ENCODE results near the gene PCP4. TPM values are rescaled to one million over a fixed set of nuclear protein-coding genes. Genes with fewer than 3 reads are reported as not detected.

The PCP4 gene
- total RNA-seq, 5 donors from 2014 or later (not counting 1 experiment from before 2014, with no cell fraction given) = not detected

DNA sequence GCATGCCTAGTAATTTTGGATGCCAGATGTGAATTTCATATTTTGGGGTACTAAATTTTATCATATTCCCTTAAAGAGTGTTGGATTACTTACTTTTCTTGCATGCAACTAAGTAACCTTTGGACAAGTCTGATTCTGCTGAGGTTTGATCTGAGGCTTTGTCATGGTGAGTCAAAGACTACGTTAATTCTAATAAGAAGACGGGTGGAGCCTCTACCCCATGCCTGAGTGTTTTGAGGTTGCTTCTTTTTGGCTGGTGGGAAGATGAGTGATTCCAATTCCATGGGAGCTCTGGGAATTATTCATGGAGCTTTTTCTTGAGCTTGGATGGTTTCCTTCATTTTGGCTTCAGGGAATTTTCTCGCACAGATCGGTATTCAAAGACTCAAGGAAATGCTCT lies 11.6 kb upstream of the PCP4 start:
- no peaks in the 10 kb centered on the region for H3K27me3 Mint-ChIP-seq
- DNase-seq (no peak), ATAC-seq (replicated peaks in 1 of 4) (no peak)
- peaks cover 4 to 13% (median 13%) of the 10 kb centered on the region in 3 donors for H3K9me3 Mint-ChIP-seq
- 80% methylated on average over 1 of the region's 4 CpGs for WGBS (ENCODE audit: insufficient coverage)
- Histone ChIP-seq H3K4me1 (ENCODE audit: control insufficient read depth in 1 of 2, extremely low read depth in 1 of 2, insufficient read depth in 2 of 2, low read length in 2 of 2) (no peaks in the 10 kb centered on the region), H3K27ac (ENCODE audit: low read length) (no peak overlapping the region), H3K9me3 (no peaks in the 10 kb centered on the region), H3K36me3 (ENCODE audit: control insufficient read depth in 2 of 2, extremely low read depth in 1 of 2, insufficient read depth in 1 of 2, low read length in 1 of 2) (no peaks in the 10 kb centered on the region), H3K27me3 (replicated peaks in 1 of 2; ENCODE audit: control insufficient read depth in 2 of 2, extremely low read depth in 1 of 2, insufficient read depth in 2 of 2, low read length in 1 of 2) (peaks cover 0 to 3% of the 10 kb centered on the region in 2 experiments), H3K4me3 (ENCODE audit: control insufficient read depth in 1 of 2, extremely low read depth in 1 of 2, low read length in 1 of 2) (no peak overlapping the region)
- no peak overlapping the region for H3K27ac Mint-ChIP-seq
- no peaks in the 10 kb centered on the region for H3K36me3 Mint-ChIP-seq
- ChIA-PET CTCF (no interaction called here), POLR2A (no interaction called here)
- no peaks in the 10 kb centered on the region for H3K4me1 Mint-ChIP-seq
- H3K4me3 Mint-ChIP-seq = no peak overlapping the region

DNA sequence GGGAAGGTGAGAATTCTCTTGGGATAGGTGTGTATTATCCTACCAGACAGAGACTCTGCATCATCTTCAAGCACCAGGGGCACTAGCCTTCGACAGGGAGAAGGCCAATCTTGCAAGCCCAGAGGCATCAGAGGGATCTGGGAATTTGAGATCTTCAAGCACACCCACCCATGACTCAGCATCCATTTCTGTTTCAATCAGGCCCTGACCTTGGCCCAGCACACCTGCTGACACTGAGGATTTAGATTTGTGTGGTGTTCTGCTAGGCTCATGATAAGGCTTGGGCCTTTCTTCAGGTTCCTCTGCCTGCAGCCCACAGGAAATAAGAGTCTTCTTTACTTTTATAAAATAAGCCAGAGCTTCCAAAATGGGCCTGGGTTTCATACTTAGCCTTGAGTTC lies 6.6 kb upstream of the PCP4 start:
- Histone ChIP-seq H3K9me3 (no peaks in the 10 kb centered on the region), H3K27ac (ENCODE audit: low read length) (no peak overlapping the region), H3K36me3 (ENCODE audit: control insufficient read depth in 2 of 2, extremely low read depth in 1 of 2, insufficient read depth in 1 of 2, low read length in 1 of 2) (no peaks in the 10 kb centered on the region), H3K4me3 (ENCODE audit: control insufficient read depth in 1 of 2, extremely low read depth in 1 of 2, low read length in 1 of 2) (no peak overlapping the region), H3K4me1 (ENCODE audit: control insufficient read depth in 1 of 2, extremely low read depth in 1 of 2, insufficient read depth in 2 of 2, low read length in 2 of 2) (no peaks in the 10 kb centered on the region), H3K27me3 (replicated peaks in 1 of 2; ENCODE audit: control insufficient read depth in 2 of 2, extremely low read depth in 1 of 2, insufficient read depth in 2 of 2, low read length in 1 of 2) (peaks cover 0 to 5% of the 10 kb centered on the region in 2 experiments)
- Mint-ChIP-seq H3K36me3 (no peaks in the 10 kb centered on the region), H3K9me3 (peaks cover 0 to 10% (median 9%) of the 10 kb centered on the region in 3 donors), H3K4me3 (no peak overlapping the region), H3K4me1 (no peaks in the 10 kb centered on the region), H3K27ac (no peak overlapping the region), H3K27me3 (no peaks in the 10 kb centered on the region)
- no CpG with 5 or more reads among the region's 1 CpG for WGBS (ENCODE audit: insufficient coverage)
- no peak for ATAC-seq (replicated peaks in 1 of 4)
- CTCF ChIA-PET = no interaction called here
- no peak for DNase-seq
- POLR2A ChIA-PET = no interaction called here

DNA sequence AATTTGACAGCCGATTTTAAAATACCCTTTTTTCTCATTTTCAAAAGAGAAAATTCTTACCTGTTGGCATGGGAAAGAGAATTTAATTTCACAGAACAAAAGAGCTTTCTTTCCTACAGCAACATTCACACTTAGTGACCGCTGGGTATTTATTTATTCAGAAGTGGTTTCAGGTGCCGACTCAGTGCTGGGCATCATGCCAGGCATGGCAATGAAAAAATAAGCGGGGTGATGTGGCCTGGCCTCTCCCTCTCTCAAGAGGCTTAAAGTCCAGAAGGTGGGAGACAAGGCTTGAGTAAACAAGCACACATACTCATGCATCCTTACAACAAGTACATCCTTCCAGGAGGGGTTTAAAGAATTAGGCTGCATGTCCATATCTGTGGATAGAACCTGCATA lies 4.1 kb upstream of the PCP4 start:
- Histone ChIP-seq H3K4me3 (ENCODE audit: control insufficient read depth in 1 of 2, extremely low read depth in 1 of 2, low read length in 1 of 2) (no peak overlapping the region), H3K4me1 (ENCODE audit: control insufficient read depth in 1 of 2, extremely low read depth in 1 of 2, insufficient read depth in 2 of 2, low read length in 2 of 2) (no peaks in the 10 kb centered on the region), H3K36me3 (ENCODE audit: control insufficient read depth in 2 of 2, extremely low read depth in 1 of 2, insufficient read depth in 1 of 2, low read length in 1 of 2) (no peaks in the 10 kb centered on the region), H3K27ac (ENCODE audit: low read length) (no peak overlapping the region), H3K9me3 (no peaks in the 10 kb centered on the region), H3K27me3 (replicated peaks in 1 of 2; ENCODE audit: control insufficient read depth in 2 of 2, extremely low read depth in 1 of 2, insufficient read depth in 2 of 2, low read length in 1 of 2) (peaks cover 0 to 14% of the 10 kb centered on the region in 2 experiments)
- Mint-ChIP-seq H3K36me3 (no peaks in the 10 kb centered on the region), H3K4me1 (peaks cover 0 to 4% (median 3%) of the 10 kb centered on the region in 3 donors), H3K9me3 (peaks cover 0 to 5% (median 5%) of the 10 kb centered on the region in 3 donors), H3K4me3 (no peak overlapping the region), H3K27me3 (peaks cover 1 to 7% of the 10 kb centered on the region in 2 donors), H3K27ac (no peak overlapping the region)
- ChIA-PET POLR2A (no interaction called here), CTCF (no interaction called here)
- ATAC-seq (replicated peaks in 1 of 4) = no peak
- no peak for DNase-seq
- 40% methylated on average over 1 of the region's 4 CpGs for WGBS (ENCODE audit: insufficient coverage)

DNA sequence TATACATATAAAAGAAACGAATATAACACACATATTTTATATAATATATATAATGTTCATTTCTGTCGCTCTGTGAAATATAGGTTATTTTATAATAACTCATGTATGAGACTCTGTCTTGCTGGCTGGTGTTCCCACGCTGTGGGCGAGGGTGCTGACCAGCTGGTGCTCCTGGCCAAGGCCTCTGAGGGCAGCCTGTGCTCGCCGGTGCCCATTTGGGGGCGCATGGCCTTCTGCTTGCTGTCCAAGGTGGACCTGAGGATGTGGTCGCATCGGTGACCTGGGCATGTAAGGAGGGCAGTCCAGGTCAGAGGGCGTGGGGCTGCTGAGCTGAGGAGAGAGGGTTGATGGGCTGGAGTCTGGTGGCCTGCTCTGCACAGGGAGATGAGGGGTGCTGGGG lies 1.1 kb upstream of the PCP4 start:
- no peaks in the 10 kb centered on the region for H3K4me1 ChIP-seq (ENCODE audit: control insufficient read depth in 1 of 2, extremely low read depth in 1 of 2, insufficient read depth in 2 of 2, low read length in 2 of 2)
- Mint-ChIP-seq H3K4me1 (peaks cover 0 to 4% (median 3%) of the 10 kb centered on the region in 3 donors), H3K27me3 (peaks cover 9 to 12% of the 10 kb centered on the region in 2 donors), H3K27ac (no peak overlapping the region), H3K36me3 (no peaks in the 10 kb centered on the region), H3K4me3 (no peak overlapping the region), H3K9me3 (no peaks in the 10 kb centered on the region)
- H3K27ac ChIP-seq (ENCODE audit: low read length) = no peak overlapping the region
- H3K27me3 ChIP-seq (replicated peaks in 1 of 2; ENCODE audit: control insufficient read depth in 2 of 2, extremely low read depth in 1 of 2, insufficient read depth in 2 of 2, low read length in 1 of 2) = peaks cover 3 to 14% of the 10 kb centered on the region in 2 experiments
- no peak overlapping the region for H3K4me3 ChIP-seq (ENCODE audit: control insufficient read depth in 1 of 2, extremely low read depth in 1 of 2, low read length in 1 of 2)
- DNase-seq = no peak
- CTCF ChIA-PET = no interaction called here
- no peak for ATAC-seq (replicated peaks in 1 of 4)
- no peaks in the 10 kb centered on the region for H3K36me3 ChIP-seq (ENCODE audit: control insufficient read depth in 2 of 2, extremely low read depth in 1 of 2, insufficient read depth in 1 of 2, low read length in 1 of 2)
- 89% methylated on average over 8 of the region's 10 CpGs for WGBS (ENCODE audit: insufficient coverage)
- H3K9me3 ChIP-seq = no peaks in the 10 kb centered on the region
- POLR2A ChIA-PET = no interaction called here

DNA sequence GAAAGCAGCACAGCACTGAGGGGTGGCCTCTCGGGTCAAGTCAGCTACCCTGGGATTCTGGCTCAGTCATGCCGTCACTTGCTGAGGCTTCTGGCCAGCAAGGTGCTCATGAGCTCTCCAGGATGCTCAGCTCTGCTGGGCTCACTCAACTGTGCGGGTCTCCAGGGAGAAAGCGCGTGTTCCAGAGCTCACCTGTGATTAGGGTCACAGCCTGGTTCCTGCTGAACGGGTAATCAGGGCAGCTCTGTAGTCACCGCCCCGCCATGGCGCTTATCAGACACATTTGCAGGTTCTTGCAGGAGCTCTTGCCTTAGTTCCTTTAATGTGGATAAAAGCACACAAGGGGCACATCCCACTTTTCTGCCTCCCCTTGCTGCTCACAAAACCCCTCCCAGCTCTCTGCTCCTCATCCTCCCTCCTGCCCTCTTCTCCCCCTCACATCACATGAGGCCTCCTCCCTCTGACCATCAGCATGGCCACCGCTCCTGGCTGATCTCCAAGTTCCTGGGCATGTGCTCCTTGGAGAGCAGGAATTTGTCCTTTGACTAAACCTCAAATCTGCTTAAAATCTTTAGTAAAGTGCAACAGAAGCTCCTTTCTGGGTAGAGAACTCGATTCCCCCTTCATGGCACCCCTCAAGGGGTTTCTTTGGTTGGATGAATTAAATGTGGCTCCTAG lies 2.0 kb downstream of the PCP4 start:
- no peaks in the 10 kb centered on the region for H3K9me3 Mint-ChIP-seq
- 81% methylated on average over 10 of the region's 11 CpGs for WGBS (ENCODE audit: insufficient coverage)
- ATAC-seq (replicated peaks in 1 of 4) = no peak

DNA sequence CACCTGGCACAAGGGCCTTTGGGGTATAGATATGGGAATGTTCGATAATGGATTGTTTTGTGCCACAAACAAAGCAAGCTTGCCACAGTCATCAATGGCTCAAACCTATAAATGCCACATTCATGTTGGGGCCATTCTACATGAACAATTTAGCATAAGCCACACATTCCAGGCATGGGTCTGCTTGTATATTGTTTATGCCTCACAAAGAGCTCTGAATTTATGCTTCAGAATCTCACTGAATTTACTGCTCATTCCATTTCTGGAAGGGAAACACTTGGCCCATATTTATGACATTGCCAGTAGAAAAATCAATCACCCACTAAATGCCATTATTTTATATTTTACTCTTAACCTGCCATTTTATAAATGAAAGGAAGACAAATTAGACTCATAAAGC lies 6.4 kb downstream of the PCP4 start:
- no peaks in the 10 kb centered on the region for H3K9me3 ChIP-seq
- no peaks in the 10 kb centered on the region for H3K4me1 ChIP-seq (ENCODE audit: control insufficient read depth in 1 of 2, extremely low read depth in 1 of 2, insufficient read depth in 2 of 2, low read length in 2 of 2)
- no peak overlapping the region for H3K4me3 ChIP-seq (ENCODE audit: control insufficient read depth in 1 of 2, extremely low read depth in 1 of 2, low read length in 1 of 2)
- H3K36me3 Mint-ChIP-seq = no peaks in the 10 kb centered on the region
- ChIA-PET POLR2A (no interaction called here), CTCF (no interaction called here)
- H3K27ac Mint-ChIP-seq = no peak overlapping the region
- DNase-seq (no peak), ATAC-seq (replicated peaks in 1 of 4) (no peak)
- no peaks in the 10 kb centered on the region for H3K4me1 Mint-ChIP-seq
- H3K27me3 ChIP-seq (replicated peaks in 1 of 2; ENCODE audit: control insufficient read depth in 2 of 2, extremely low read depth in 1 of 2, insufficient read depth in 2 of 2, low read length in 1 of 2) = no peaks in the 10 kb centered on the region
- no peak overlapping the region for H3K4me3 Mint-ChIP-seq
- WGBS (ENCODE audit: insufficient coverage) = no CpG with 5 or more reads among the region's 1 CpG
- no peak overlapping the region for H3K27ac ChIP-seq (ENCODE audit: low read length)
- peaks cover 0 to 6% of the 10 kb centered on the region in 2 donors for H3K27me3 Mint-ChIP-seq
- H3K36me3 ChIP-seq (ENCODE audit: control insufficient read depth in 2 of 2, extremely low read depth in 1 of 2, insufficient read depth in 1 of 2, low read length in 1 of 2) = no peaks in the 10 kb centered on the region
- H3K9me3 Mint-ChIP-seq = peaks cover 0 to 4% (median 0%) of the 10 kb centered on the region in 3 donors

More for the DNA sequence above, 2.0 kb downstream of the PCP4 start:
- H3K27ac ChIP-seq (ENCODE audit: low read length) = no peak overlapping the region
- Mint-ChIP-seq H3K27me3 (peaks cover 9 to 12% of the 10 kb centered on the region in 2 donors), H3K27ac (no peak overlapping the region), H3K36me3 (no peaks in the 10 kb centered on the region), H3K4me1 (peaks cover 0 to 4% (median 3%) of the 10 kb centered on the region in 3 donors), H3K4me3 (no peak overlapping the region)
- no peaks in the 10 kb centered on the region for H3K36me3 ChIP-seq (ENCODE audit: control insufficient read depth in 2 of 2, extremely low read depth in 1 of 2, insufficient read depth in 1 of 2, low read length in 1 of 2)
- H3K4me1 ChIP-seq (ENCODE audit: control insufficient read depth in 1 of 2, extremely low read depth in 1 of 2, insufficient read depth in 2 of 2, low read length in 2 of 2) = no peaks in the 10 kb centered on the region
- H3K4me3 ChIP-seq (ENCODE audit: control insufficient read depth in 1 of 2, extremely low read depth in 1 of 2, low read length in 1 of 2) = no peak overlapping the region
- DNase-seq = no peak
- ChIA-PET CTCF (no interaction called here), POLR2A (no interaction called here)
- no peaks in the 10 kb centered on the region for H3K9me3 ChIP-seq
- peaks cover 3 to 10% of the 10 kb centered on the region in 2 experiments for H3K27me3 ChIP-seq (replicated peaks in 1 of 2; ENCODE audit: control insufficient read depth in 2 of 2, extremely low read depth in 1 of 2, insufficient read depth in 2 of 2, low read length in 1 of 2)

Measured in T-cell (primary cell).